Measurements from ENCODE around the gene FAM131B.

FAM131B gene

GRCh38 chr7:143372070-143372469, 9.6 kb upstream of the FAM131B start:
- Histone ChIP-seq H3K27ac (ENCODE audit: insufficient read depth, low read depth, low read length, poor library complexity, severe bottlenecking) (no peak overlapping the region), H3K4me1 (ENCODE audit: control insufficient read depth, insufficient read depth, low read length) (peaks cover 10% of the 10 kb centered on the region), H3K27me3 (ENCODE audit: control insufficient read depth, insufficient read depth, low read length, poor library complexity, severe bottlenecking) (no peaks in the 10 kb centered on the region), H3K4me3 (ENCODE audit: insufficient read depth, low read depth, low read length) (no peak overlapping the region), H3K36me3 (ENCODE audit: control insufficient read depth, insufficient read depth, low read length) (no peaks in the 10 kb centered on the region), H3K9me3 (ENCODE audit: control insufficient read depth, low read length) (no peaks in the 10 kb centered on the region)
- WGBS, 2 experiments = 88 to 93% methylated on average over 4 of the region's 4 CpGs

GRCh38 chr7:143369678-143370651, 7.5 kb upstream of the FAM131B start:
- Histone ChIP-seq H3K27ac (ENCODE audit: insufficient read depth, low read depth, low read length, poor library complexity, severe bottlenecking) (peak overlapping the region; percentile 5), H3K9me3 (ENCODE audit: control insufficient read depth, low read length) (no peaks in the 10 kb centered on the region), H3K4me1 (ENCODE audit: control insufficient read depth, insufficient read depth, low read length) (peaks cover 10% of the 10 kb centered on the region), H3K27me3 (ENCODE audit: control insufficient read depth, insufficient read depth, low read length, poor library complexity, severe bottlenecking) (no peaks in the 10 kb centered on the region), H3K36me3 (ENCODE audit: control insufficient read depth, insufficient read depth, low read length) (no peaks in the 10 kb centered on the region), H3K4me3 (ENCODE audit: insufficient read depth, low read depth, low read length) (no peak overlapping the region)
- WGBS, 2 experiments = 61 to 65% methylated on average over 9 to 12 of the region's 12 CpGs

- Histone ChIP-seq H3K4me1 (ENCODE audit: control insufficient read depth, insufficient read depth, low read length) (peaks cover 10% of the 10 kb centered on the region), H3K9me3 (ENCODE audit: control insufficient read depth, low read length) (no peaks in the 10 kb centered on the region), H3K4me3 (ENCODE audit: insufficient read depth, low read depth, low read length) (no peak overlapping the region), H3K27ac (ENCODE audit: insufficient read depth, low read depth, low read length, poor library complexity, severe bottlenecking) (no peak overlapping the region), H3K27me3 (ENCODE audit: control insufficient read depth, insufficient read depth, low read length, poor library complexity, severe bottlenecking) (peaks cover 6% of the 10 kb centered on the region), H3K36me3 (ENCODE audit: control insufficient read depth, insufficient read depth, low read length) (no peaks in the 10 kb centered on the region)
- WGBS, 2 experiments = 86 to 94% methylated on average over 1 of the region's 1 CpG
Measured at GRCh38 chr7:143368387-143368786, 5.9 kb upstream of the FAM131B start.

GRCh38 chr7:143367972-143368371, 5.5 kb upstream of the FAM131B start:
- 90 to 94% methylated on average over 4 of the region's 4 CpGs for WGBS, 2 experiments
- Histone ChIP-seq H3K4me1 (ENCODE audit: control insufficient read depth, insufficient read depth, low read length) (peaks cover 10% of the 10 kb centered on the region), H3K27ac (ENCODE audit: insufficient read depth, low read depth, low read length, poor library complexity, severe bottlenecking) (no peak overlapping the region), H3K9me3 (ENCODE audit: control insufficient read depth, low read length) (no peaks in the 10 kb centered on the region), H3K36me3 (ENCODE audit: control insufficient read depth, insufficient read depth, low read length) (no peaks in the 10 kb centered on the region), H3K27me3 (ENCODE audit: control insufficient read depth, insufficient read depth, low read length, poor library complexity, severe bottlenecking) (peaks cover 10% of the 10 kb centered on the region), H3K4me3 (ENCODE audit: insufficient read depth, low read depth, low read length) (no peak overlapping the region)

GRCh38 chr7:143363016-143363937, 764 bp upstream of the FAM131B start:
- peaks cover 11% of the 10 kb centered on the region for H3K4me1 ChIP-seq (ENCODE audit: control insufficient read depth, insufficient read depth, low read length)
- H3K27me3 ChIP-seq (ENCODE audit: control insufficient read depth, insufficient read depth, low read length, poor library complexity, severe bottlenecking) = peaks cover 13% of the 10 kb centered on the region
- no peaks in the 10 kb centered on the region for H3K9me3 ChIP-seq (ENCODE audit: control insufficient read depth, low read length)
- peak overlapping the region; percentile 74 for H3K4me3 ChIP-seq (ENCODE audit: insufficient read depth, low read depth, low read length)
- 46 to 48% methylated on average over 19 of the region's 19 CpGs for WGBS, 2 experiments
- H3K27ac ChIP-seq (ENCODE audit: insufficient read depth, low read depth, low read length, poor library complexity, severe bottlenecking) = no peak overlapping the region
- H3K36me3 ChIP-seq (ENCODE audit: control insufficient read depth, insufficient read depth, low read length) = no peaks in the 10 kb centered on the region

- H3K36me3 ChIP-seq (ENCODE audit: control insufficient read depth, insufficient read depth, low read length) = no peaks in the 10 kb centered on the region
- H3K4me3 ChIP-seq (ENCODE audit: insufficient read depth, low read depth, low read length) = peak overlapping the region; percentile 74
- peaks cover 11% of the 10 kb centered on the region for H3K4me1 ChIP-seq (ENCODE audit: control insufficient read depth, insufficient read depth, low read length)
- H3K27me3 ChIP-seq (ENCODE audit: control insufficient read depth, insufficient read depth, low read length, poor library complexity, severe bottlenecking) = peaks cover 13% of the 10 kb centered on the region
- H3K27ac ChIP-seq (ENCODE audit: insufficient read depth, low read depth, low read length, poor library complexity, severe bottlenecking) = peak overlapping the region; percentile 21
- no peaks in the 10 kb centered on the region for H3K9me3 ChIP-seq (ENCODE audit: control insufficient read depth, low read length)
- WGBS, 2 experiments = 0 to 1% methylated on average over 46 of the region's 46 CpGs
Measured at GRCh38 chr7:143361552-143362130, 872 bp downstream of the FAM131B start.

- WGBS, 2 experiments = 14% methylated on average over 19 of the region's 19 CpGs
- Histone ChIP-seq H3K4me3 (ENCODE audit: insufficient read depth, low read depth, low read length) (peak overlapping the region; percentile 74), H3K4me1 (ENCODE audit: control insufficient read depth, insufficient read depth, low read length) (peaks cover 11% of the 10 kb centered on the region), H3K9me3 (ENCODE audit: control insufficient read depth, low read length) (no peaks in the 10 kb centered on the region), H3K27me3 (ENCODE audit: control insufficient read depth, insufficient read depth, low read length, poor library complexity, severe bottlenecking) (peaks cover 13% of the 10 kb centered on the region), H3K27ac (ENCODE audit: insufficient read depth, low read depth, low read length, poor library complexity, severe bottlenecking) (peak overlapping the region; percentile 4), H3K36me3 (ENCODE audit: control insufficient read depth, insufficient read depth, low read length) (no peaks in the 10 kb centered on the region)
Measured at GRCh38 chr7:143360788-143361551, 1.5 kb downstream of the FAM131B start.

- Histone ChIP-seq H3K4me3 (ENCODE audit: insufficient read depth, low read depth, low read length) (no peak overlapping the region), H3K27ac (ENCODE audit: insufficient read depth, low read depth, low read length, poor library complexity, severe bottlenecking) (no peak overlapping the region), H3K4me1 (ENCODE audit: control insufficient read depth, insufficient read depth, low read length) (peaks cover 11% of the 10 kb centered on the region), H3K27me3 (ENCODE audit: control insufficient read depth, insufficient read depth, low read length, poor library complexity, severe bottlenecking) (peaks cover 13% of the 10 kb centered on the region), H3K36me3 (ENCODE audit: control insufficient read depth, insufficient read depth, low read length) (no peaks in the 10 kb centered on the region), H3K9me3 (ENCODE audit: control insufficient read depth, low read length) (no peaks in the 10 kb centered on the region)
- 87 to 89% methylated on average over 11 of the region's 11 CpGs for WGBS, 2 experiments
Measured at GRCh38 chr7:143359771-143360353, 2.7 kb downstream of the FAM131B start.

GRCh38 chr7:143358626-143359025, 3.9 kb downstream of the FAM131B start:
- no peak overlapping the region for H3K27ac ChIP-seq (ENCODE audit: insufficient read depth, low read depth, low read length, poor library complexity, severe bottlenecking)
- H3K9me3 ChIP-seq (ENCODE audit: control insufficient read depth, low read length) = no peaks in the 10 kb centered on the region
- H3K36me3 ChIP-seq (ENCODE audit: control insufficient read depth, insufficient read depth, low read length) = no peaks in the 10 kb centered on the region
- H3K4me3 ChIP-seq (ENCODE audit: insufficient read depth, low read depth, low read length) = no peak overlapping the region
- H3K4me1 ChIP-seq (ENCODE audit: control insufficient read depth, insufficient read depth, low read length) = peaks cover 11% of the 10 kb centered on the region
- 95 to 96% methylated on average over 11 to 12 of the region's 12 CpGs for WGBS, 2 experiments
- H3K27me3 ChIP-seq (ENCODE audit: control insufficient read depth, insufficient read depth, low read length, poor library complexity, severe bottlenecking) = peaks cover 9% of the 10 kb centered on the region
